IMR-90 (cell line): ENCODE data around the gene TMPRSS9. TPM values are rescaled to one million over a fixed set of nuclear protein-coding genes. Genes with fewer than 3 reads are reported as not detected.

Source experiments
- ATAC-seq: fragments of 200-7000 bp; cut with Tn5 transposase; 2 replicates; pipeline ENCODE4 v1.9.1; 2020; ENCODE audit warnings: low read depth, mild to moderate bottlenecking, moderate library complexity
- BruUV-seq: library from RNA; stranded (reverse); fragments of 400-500 nt; replicated peaks from 2 replicates; lab custom pipeline; 2021; lab: Mats Ljungman, UMichigan
- CTCF ChIA-PET: fragments of 300-600 bp; formaldehyde crosslinking; extraction: SDS; loops from one replicate; lab custom pipeline; 2021; ENCODE audit warnings: antibody characterized with exemption; lab: Yijun Ruan, JAX
- POLR2A ChIA-PET: fragments of 300-600 bp; sonication (Branson Sonifier 250); formaldehyde crosslinking; loops from one replicate; lab custom pipeline; 2022; ENCODE audit warnings: antibody characterized with exemption; ENCODE audit not compliant: unreplicated experiment; lab: Charles Lee
- DNase-seq: peaks from one replicate; pipeline ENCODE4 v3.0.0; 2013
- H2AFZ ChIP-seq: replicated peaks from 2 replicates; pipeline ENCODE3; 2013; ENCODE audit warnings: low read length, mild to moderate bottlenecking; ENCODE audit not compliant: poor library complexity
- H2AK5ac ChIP-seq: 2 replicates; pipeline ENCODE4 v1.6.1; 2013; ENCODE audit warnings: low read depth, low read length, inconsistent platforms
- H2AK9ac ChIP-seq: replicated peaks from 2 replicates; pipeline ENCODE3; 2013; ENCODE audit warnings: mild to moderate bottlenecking, low read depth, low read length, moderate library complexity; ENCODE audit not compliant: poor library complexity
- H2BK120ac ChIP-seq: 2 replicates; pipeline ENCODE4 v1.6.1; 2013; ENCODE audit warnings: low read depth, low read length, inconsistent platforms
- H2BK15ac ChIP-seq: 3 replicates; pipeline ENCODE4 v1.6.1; 2013; ENCODE audit warnings: low read depth, low read length, inconsistent platforms
- H2BK20ac ChIP-seq: 2 replicates; pipeline ENCODE4 v1.6.1; 2013; ENCODE audit warnings: low read depth, mild to moderate bottlenecking, inconsistent platforms, low read length, moderate library complexity
- H2BK5ac ChIP-seq: 2 replicates; pipeline ENCODE4 v1.6.1; 2013; ENCODE audit warnings: mild to moderate bottlenecking, low read depth, low read length, inconsistent platforms; ENCODE audit not compliant: poor library complexity, severe bottlenecking
- H3K14ac ChIP-seq: replicated peaks from 2 replicates; pipeline ENCODE4 v1.6.1; 2013; ENCODE audit warnings: low read depth, low read length, inconsistent platforms
- H3K18ac ChIP-seq: 2 replicates; pipeline ENCODE4 v1.6.1; 2013; ENCODE audit warnings: low read depth, low read length, control low read depth
- H3K23ac ChIP-seq: 2 replicates; pipeline ENCODE4 v1.6.1; 2013; ENCODE audit warnings: low read depth, low read length, inconsistent platforms
- H3K27ac ChIP-seq: 2 replicates; pipeline ENCODE4 v1.5.1; 2013; ENCODE audit warnings: mild to moderate bottlenecking, control low read depth, low read length; ENCODE audit not compliant: insufficient read depth
- H3K27me3 ChIP-seq: 2 replicates; pipeline ENCODE4 v1.6.1; 2013; ENCODE audit warnings: low read length; ENCODE audit not compliant: control insufficient read depth, insufficient read depth
- H3K36me3 ChIP-seq: 2 replicates; pipeline ENCODE4 v1.6.1; 2013; ENCODE audit warnings: low read length, mixed read lengths; ENCODE audit not compliant: control insufficient read depth, insufficient read depth
- H3K4ac ChIP-seq: 2 replicates; pipeline ENCODE4 v1.6.1; 2013; ENCODE audit warnings: low read depth, low read length, inconsistent platforms
- H3K4me1 ChIP-seq: 2 replicates; pipeline ENCODE4 v1.6.1; 2013; ENCODE audit warnings: low read length, mixed read lengths; ENCODE audit not compliant: control insufficient read depth, insufficient read depth
- H3K4me2 ChIP-seq: 2 replicates; pipeline ENCODE4 v1.6.1; 2013; ENCODE audit warnings: low read depth, mild to moderate bottlenecking, control low read depth, low read length, moderate library complexity
- H3K4me3 ChIP-seq: 2 replicates; pipeline ENCODE4 v1.5.1; 2013; ENCODE audit warnings: low read depth, mild to moderate bottlenecking, control low read depth, low read length, moderate library complexity; ENCODE audit not compliant: insufficient read depth
- H3K56ac ChIP-seq: 2 replicates; pipeline ENCODE4 v1.6.1; 2013; ENCODE audit warnings: low read length, inconsistent platforms; ENCODE audit not compliant: insufficient read depth; ENCODE audit errors: extremely low read depth
- H3K79me1 ChIP-seq, 2 experiments: 2 replicates each; pipeline ENCODE4 v1.6.1; 2013; ENCODE audit warnings: low read length in 2 of 2, inconsistent platforms in 1 of 2, low read depth in 1 of 2
- H3K9ac ChIP-seq: 2 replicates; pipeline ENCODE4 v1.6.1; 2013; ENCODE audit warnings: low read depth, low read length, control low read depth
- H3K9me1 ChIP-seq: 2 replicates; pipeline ENCODE4 v1.6.1; 2013; ENCODE audit warnings: low read length, inconsistent platforms; ENCODE audit not compliant: insufficient read depth
- H3K9me3 ChIP-seq: 2 replicates; pipeline ENCODE4 v1.6.1; 2013; ENCODE audit warnings: low read length; ENCODE audit not compliant: control insufficient read depth, insufficient read depth
- H4K20me1 ChIP-seq: 2 replicates; pipeline ENCODE4 v1.6.1; 2013; ENCODE audit warnings: low read length, inconsistent platforms; ENCODE audit not compliant: insufficient read depth
- H4K5ac ChIP-seq: 2 replicates; pipeline ENCODE4 v1.6.1; 2013; ENCODE audit warnings: mild to moderate bottlenecking, low read depth, low read length, control low read depth
- H4K8ac ChIP-seq, 2 experiments: 2 replicates each; pipeline ENCODE4 v1.6.1; 2013; ENCODE audit warnings: low read depth in 2 of 2, low read length in 2 of 2, control low read depth in 1 of 2, inconsistent platforms in 1 of 2
- H4K91ac ChIP-seq: 2 replicates; pipeline ENCODE4 v1.6.1; 2013; ENCODE audit warnings: low read depth, low read length, inconsistent platforms; ENCODE audit not compliant: insufficient read depth
- BHLHE40 ChIP-seq: fragments of 150-350 bp; IDR thresholded peaks from 2 replicates; pipeline ENCODE4 v1.6.1; 2016; ENCODE audit warnings: mild to moderate bottlenecking, low read depth, low read length
- CEBPB ChIP-seq: IDR thresholded peaks from 2 replicates; pipeline ENCODE4 v1.6.1; 2012; ENCODE audit warnings: low read depth, low read length, improper control_type of control experiment
- CHD1 ChIP-seq: IDR thresholded peaks from 2 replicates; pipeline ENCODE4 v1.6.1; 2012; ENCODE audit warnings: low read depth, low read length, improper control_type of control experiment
- FOS ChIP-seq: fragments of 150-350 bp; IDR thresholded peaks from 2 replicates; pipeline ENCODE4 v1.6.1; 2016; ENCODE audit warnings: low read depth, low read length
- MAFK ChIP-seq: IDR thresholded peaks from 2 replicates; pipeline ENCODE4 v1.6.1; 2012; ENCODE audit warnings: low read depth, low read length, improper control_type of control experiment
- MAZ ChIP-seq: IDR thresholded peaks from 2 replicates; pipeline ENCODE4 v1.6.1; 2012; ENCODE audit warnings: low read depth, mild to moderate bottlenecking, low read length, improper control_type of control experiment, moderate library complexity, borderline replicate concordance
- MXI1 ChIP-seq: IDR thresholded peaks from 2 replicates; pipeline ENCODE4 v1.6.1; 2012; ENCODE audit warnings: low read depth, mild to moderate bottlenecking, low read length, moderate library complexity, borderline replicate concordance
- NFE2L2 ChIP-seq: fragments of 150-350 bp; IDR thresholded peaks from 2 replicates; pipeline ENCODE4 v1.6.1; 2016; ENCODE audit warnings: low read depth, mild to moderate bottlenecking, low read length
- POLR2A ChIP-seq: IDR thresholded peaks from 2 replicates; pipeline ENCODE4 v1.6.1; 2012; ENCODE audit warnings: mild to moderate bottlenecking, low read depth, low read length
- RAD21 ChIP-seq: IDR thresholded peaks from 2 replicates; pipeline ENCODE4 v1.6.1; 2012; ENCODE audit warnings: low read length, improper control_type of control experiment
- RCOR1 ChIP-seq: IDR thresholded peaks from 2 replicates; pipeline ENCODE4 v1.6.1; 2012; ENCODE audit warnings: mild to moderate bottlenecking, low read length, improper control_type of control experiment; ENCODE audit not compliant: insufficient replicate concordance
- RFX5 ChIP-seq: IDR thresholded peaks from 2 replicates; pipeline ENCODE4 v1.8.0; 2012; ENCODE audit warnings: low read depth, mild to moderate bottlenecking, low read length, moderate library complexity
- SMC3 ChIP-seq: fragments of 150-350 bp; IDR thresholded peaks from 2 replicates; pipeline ENCODE4 v1.6.1; 2016; ENCODE audit warnings: low read depth, mild to moderate bottlenecking, antibody characterized with exemption, low read length, moderate library complexity
- WGBS, 2 experiments: methylation state at CpG; one replicate each; pipeline versions ENCODE4 v1.1.5 to v1.1.7; 2013; ENCODE audit warnings: missing lambda C conversion rate in 2 of 2; ENCODE audit not compliant: insufficient read length in 1 of 2; ENCODE audit errors: extremely low coverage in 2 of 2; 5-methylcytosine and 5-hydroxymethylcytosine counted together
- dilution Hi-C: fragments of 300-500 bp; cut with HindIII; formaldehyde crosslinking; loops from one replicate; pipeline ENCODE4 v1.14.3; 2018; ENCODE audit warnings: low sequenced_read_pairs; ENCODE audit not compliant: unreplicated experiment
- in situ Hi-C: fragments of 300-500 bp; cut with MboI; formaldehyde crosslinking; loops from 3 replicates; pipeline ENCODE4 v1.14.3; 2019; ENCODE audit warnings: low sequenced_read_pairs, inconsistent platforms, mixed read lengths
- intact Hi-C: fragments of 100-400 bp; cut with micrococcal nuclease; formaldehyde crosslinking; loops from 2 replicates; pipeline ENCODE4 v1.10.0; 2022
- polyA plus RNA-seq, 3 experiments: library from polyadenylated mRNA; depleted of rRNA; stranded (reverse); fragments of >200 nt; gene quantifications; 2 replicates each; pipeline ENCODE4 v1.2.3, GENCODE V29; 2012; ENCODE audit warnings: low replicate concordance in 1 of 3
- total RNA-seq: library from RNA; depleted of rRNA; stranded (reverse); fragments of >200 nt; gene quantifications from 2 replicates; pipeline ENCODE4 v1.2.3, GENCODE V29; 2012
- TF ChIP-seq, protein P1 (sequence below): conservative IDR thresholded peaks from 2 replicates; pipeline ENCODE4 v1.5.1; 2012; ENCODE audit warnings: mild to moderate bottlenecking, low read depth, low read length, improper control_type of control experiment
- TF ChIP-seq, protein P2 (sequence below): fragments of 150-350 bp; IDR thresholded peaks from 2 replicates; pipeline ENCODE4 v1.6.1; 2017; ENCODE audit warnings: mild to moderate bottlenecking, antibody characterized with exemption, low read length, low read depth
- TF ChIP-seq, protein P3 (sequence below): fragments of 150-350 bp; IDR thresholded peaks from 2 replicates; pipeline ENCODE4 v1.6.1; 2016; ENCODE audit warnings: low read depth, mild to moderate bottlenecking, low read length, moderate library complexity, borderline replicate concordance

Gene TMPRSS9
- total and polyA plus RNA-seq, 2 of the 4 experiments (the other 2 are of a cell fraction): not detected

DNA sequence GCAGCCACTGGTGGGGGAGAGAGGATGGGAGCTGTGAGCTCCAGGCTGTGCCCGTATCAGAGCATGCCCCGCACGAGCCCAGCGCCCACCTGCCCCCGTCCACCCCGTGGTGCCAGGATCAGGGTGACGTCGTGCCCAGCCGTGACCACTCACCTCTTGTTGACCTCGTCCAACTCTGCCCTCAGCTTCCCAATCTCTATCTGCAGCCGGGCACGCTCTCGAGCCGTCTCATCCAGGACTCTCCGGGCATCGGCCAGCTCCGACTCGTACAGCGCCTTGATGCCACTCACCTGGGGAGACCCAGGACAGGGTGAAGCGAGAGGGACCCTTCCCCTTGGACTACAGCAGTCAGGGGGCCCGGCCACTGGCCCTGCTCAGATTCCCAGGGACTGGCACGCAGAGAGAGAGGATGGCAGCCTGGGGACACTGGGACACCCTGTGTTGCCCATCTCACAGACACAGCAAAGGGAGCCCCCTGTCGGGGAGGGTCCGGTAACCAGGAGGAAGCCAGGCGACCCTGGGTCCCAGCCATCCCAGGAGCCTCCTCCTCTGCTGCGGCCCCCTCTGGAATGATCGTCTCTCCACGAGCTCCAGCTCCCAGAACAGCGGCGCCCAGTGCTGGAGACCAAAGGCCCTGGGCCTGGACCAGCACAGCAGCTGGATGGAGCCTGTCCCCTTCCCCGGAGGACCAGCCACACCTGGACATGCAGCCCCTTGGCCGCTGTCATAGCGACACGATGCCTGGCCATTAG lies 84.4 kb downstream of the TMPRSS9 start:
- H2AFZ ChIP-seq: no peak overlapping the region
- POLR2A ChIA-PET: no interaction called here
- dilution Hi-C loops (no loop called here), in situ Hi-C loops (no loop called here), intact Hi-C loops (no loop called here)
- no peak overlapping the region for H3K27ac ChIP-seq
- no peak overlapping the region for H2BK120ac ChIP-seq
- H2AK9ac ChIP-seq: no peak overlapping the region
- no peak overlapping the region for H3K9ac ChIP-seq
- no TSS peak for BruUV-seq
- H3K4me1 ChIP-seq: no peaks in the 10 kb centered on the region
- no peaks in the 10 kb centered on the region for H3K9me3 ChIP-seq
- no peak overlapping the region for H4K91ac ChIP-seq
- no peak overlapping the region for H3K14ac ChIP-seq
- H2BK5ac ChIP-seq: no peak overlapping the region
- CTCF ChIA-PET: no interaction called here
- no peak overlapping the region for H4K8ac ChIP-seq
- no peak overlapping the region for H3K23ac ChIP-seq
- 89% methylated on average over 17 of the region's 34 CpGs; no CpG with 5 or more reads in 1 of the 2 experiments for WGBS, 2 experiments
- peaks cover 4 to 63% of the 10 kb centered on the region in 2 experiments; a peak in 3 of 4 replicates for H3K79me1 ChIP-seq
- DNase-seq (no peak), ATAC-seq (no peak)
- H4K20me1 ChIP-seq: peaks cover 61% of the 10 kb centered on the region
- H3K27me3 ChIP-seq: no peaks in the 10 kb centered on the region
- TF ChIP-seq CEBPB: no peak
- no peak for TF ChIP-seq RCOR1
- no peak for TF ChIP-seq MXI1
- no peak for TF ChIP-seq POLR2A
- TF ChIP-seq, protein P1, sequence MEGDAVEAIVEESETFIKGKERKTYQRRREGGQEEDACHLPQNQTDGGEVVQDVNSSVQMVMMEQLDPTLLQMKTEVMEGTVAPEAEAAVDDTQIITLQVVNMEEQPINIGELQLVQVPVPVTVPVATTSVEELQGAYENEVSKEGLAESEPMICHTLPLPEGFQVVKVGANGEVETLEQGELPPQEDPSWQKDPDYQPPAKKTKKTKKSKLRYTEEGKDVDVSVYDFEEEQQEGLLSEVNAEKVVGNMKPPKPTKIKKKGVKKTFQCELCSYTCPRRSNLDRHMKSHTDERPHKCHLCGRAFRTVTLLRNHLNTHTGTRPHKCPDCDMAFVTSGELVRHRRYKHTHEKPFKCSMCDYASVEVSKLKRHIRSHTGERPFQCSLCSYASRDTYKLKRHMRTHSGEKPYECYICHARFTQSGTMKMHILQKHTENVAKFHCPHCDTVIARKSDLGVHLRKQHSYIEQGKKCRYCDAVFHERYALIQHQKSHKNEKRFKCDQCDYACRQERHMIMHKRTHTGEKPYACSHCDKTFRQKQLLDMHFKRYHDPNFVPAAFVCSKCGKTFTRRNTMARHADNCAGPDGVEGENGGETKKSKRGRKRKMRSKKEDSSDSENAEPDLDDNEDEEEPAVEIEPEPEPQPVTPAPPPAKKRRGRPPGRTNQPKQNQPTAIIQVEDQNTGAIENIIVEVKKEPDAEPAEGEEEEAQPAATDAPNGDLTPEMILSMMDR: no peak
- no peak for TF ChIP-seq SMC3
- no peak for TF ChIP-seq NFE2L2
- TF ChIP-seq FOS: no peak
- TF ChIP-seq BHLHE40: no peak
- TF ChIP-seq, protein P2, sequence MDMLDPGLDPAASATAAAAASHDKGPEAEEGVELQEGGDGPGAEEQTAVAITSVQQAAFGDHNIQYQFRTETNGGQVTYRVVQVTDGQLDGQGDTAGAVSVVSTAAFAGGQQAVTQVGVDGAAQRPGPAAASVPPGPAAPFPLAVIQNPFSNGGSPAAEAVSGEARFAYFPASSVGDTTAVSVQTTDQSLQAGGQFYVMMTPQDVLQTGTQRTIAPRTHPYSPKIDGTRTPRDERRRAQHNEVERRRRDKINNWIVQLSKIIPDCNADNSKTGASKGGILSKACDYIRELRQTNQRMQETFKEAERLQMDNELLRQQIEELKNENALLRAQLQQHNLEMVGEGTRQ: no peak
- TF ChIP-seq, protein P3, sequence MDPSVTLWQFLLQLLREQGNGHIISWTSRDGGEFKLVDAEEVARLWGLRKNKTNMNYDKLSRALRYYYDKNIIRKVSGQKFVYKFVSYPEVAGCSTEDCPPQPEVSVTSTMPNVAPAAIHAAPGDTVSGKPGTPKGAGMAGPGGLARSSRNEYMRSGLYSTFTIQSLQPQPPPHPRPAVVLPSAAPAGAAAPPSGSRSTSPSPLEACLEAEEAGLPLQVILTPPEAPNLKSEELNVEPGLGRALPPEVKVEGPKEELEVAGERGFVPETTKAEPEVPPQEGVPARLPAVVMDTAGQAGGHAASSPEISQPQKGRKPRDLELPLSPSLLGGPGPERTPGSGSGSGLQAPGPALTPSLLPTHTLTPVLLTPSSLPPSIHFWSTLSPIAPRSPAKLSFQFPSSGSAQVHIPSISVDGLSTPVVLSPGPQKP: no peak
- no peak for TF ChIP-seq MAZ
- no peak for TF ChIP-seq MAFK
- TF ChIP-seq RFX5: no peak
- no peak for TF ChIP-seq CHD1
- no peak for TF ChIP-seq RAD21
- no peak overlapping the region for H2AK5ac ChIP-seq
- H3K36me3 ChIP-seq: peaks cover 26% of the 10 kb centered on the region
- no peak overlapping the region for H3K4me2 ChIP-seq
- H3K4ac ChIP-seq: no peak overlapping the region
- no peak overlapping the region for H2BK15ac ChIP-seq
- no peak overlapping the region for H3K18ac ChIP-seq
- no peak overlapping the region for H3K4me3 ChIP-seq
- peaks cover 5% of the 10 kb centered on the region; the same call in 1 of the 2 replicates for H3K9me1 ChIP-seq
- H4K5ac ChIP-seq: no peak overlapping the region
- H2BK20ac ChIP-seq: no peak overlapping the region
- no peak overlapping the region for H3K56ac ChIP-seq
